GM18861 (cell line): ENCODE results near the gene RAB13.

Source experiments
- ATAC-seq: cut with Tn5 transposase; IDR thresholded peaks from one replicate; pipeline ENCODE4 v1.9.1; 2021; ENCODE audit not compliant: unreplicated experiment

Gene RAB13

DNA sequence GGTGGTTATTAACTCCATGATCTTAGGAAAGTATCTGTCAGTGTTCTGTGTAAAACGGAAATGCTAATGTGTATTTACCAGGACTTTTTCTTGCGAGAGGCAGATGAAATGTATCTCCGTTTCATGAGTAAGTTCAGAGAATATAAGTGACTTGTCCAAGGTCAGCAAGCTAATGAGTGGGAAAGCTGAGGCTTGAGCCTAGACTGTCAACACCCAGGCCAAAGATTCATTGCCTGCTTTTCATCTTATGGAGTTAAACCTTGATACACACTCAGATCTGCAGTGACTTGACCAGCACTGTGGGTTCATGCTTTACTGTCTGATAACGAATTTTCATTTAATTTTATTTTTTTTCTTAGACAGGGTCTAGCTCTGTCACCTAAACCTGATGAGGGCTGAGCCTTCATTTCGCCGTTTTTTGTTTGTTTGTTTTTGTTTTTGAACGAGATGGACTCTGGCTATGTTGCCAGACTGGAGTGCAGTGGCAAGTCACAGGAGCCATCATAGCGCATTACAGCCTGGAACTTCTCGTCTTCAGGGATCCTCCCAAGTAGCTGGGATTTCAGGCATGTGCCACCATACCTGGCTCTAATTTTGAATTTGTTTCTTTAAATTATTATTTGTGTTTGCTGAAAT is 7.7 kb downstream of the RAB13 start:
- peak; percentile 14 for ATAC-seq

DNA sequence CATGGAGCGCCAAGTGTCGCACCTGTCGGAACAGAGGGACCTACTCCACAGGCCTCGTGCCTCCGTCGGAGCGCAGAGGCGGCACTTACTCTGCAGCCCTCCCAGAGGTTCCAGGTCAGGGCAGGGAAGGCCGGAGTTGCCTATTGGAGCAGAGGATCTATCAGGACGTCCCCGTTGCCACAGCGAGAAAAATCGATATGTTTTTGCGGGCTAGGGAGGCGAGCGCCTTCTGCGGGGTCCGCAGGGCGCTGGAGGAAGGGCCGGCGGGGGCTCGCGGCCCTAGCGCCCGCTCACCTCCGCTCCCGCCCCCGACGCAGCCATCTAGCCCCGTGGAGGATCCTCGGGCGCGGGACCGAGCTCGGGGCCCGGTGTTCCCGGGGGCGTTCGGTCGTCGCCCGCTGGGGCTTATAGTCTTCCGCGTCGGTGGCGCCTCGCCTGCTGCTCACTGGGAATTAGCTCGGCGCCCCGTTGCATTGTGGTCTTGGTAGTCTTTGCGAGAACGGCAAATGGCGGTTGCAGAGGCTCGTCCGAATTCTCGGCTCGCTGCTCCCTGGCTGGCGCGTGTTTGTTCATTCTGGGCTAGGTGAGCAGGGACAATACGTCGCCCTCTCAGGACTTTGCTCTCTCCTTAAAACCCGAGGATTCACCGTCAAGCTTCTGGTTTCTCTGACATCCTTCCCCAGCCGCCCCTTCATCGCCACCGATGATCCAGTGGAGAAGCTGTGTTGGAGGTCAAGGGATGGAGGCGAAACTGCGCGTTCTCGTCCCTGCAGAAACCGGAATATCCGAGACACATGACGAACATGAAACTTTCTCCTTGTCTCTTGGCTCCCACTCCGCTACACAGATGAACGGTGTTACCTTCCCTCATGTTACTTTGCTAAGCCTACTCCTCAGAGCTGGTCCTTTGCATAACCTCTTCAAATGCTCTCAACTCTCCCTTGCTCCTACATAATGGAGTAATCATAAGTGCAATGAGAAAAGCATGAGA is 8.6 kb downstream of the RAB13 start, which contains the start of gene JTB:
Gene JTB (minus strand): TSS at position 425 of the 991 bp plus-strand sequence. CDS start 422 bp downstream, at position 3.
- peak; percentile 65 for ATAC-seq

DNA sequence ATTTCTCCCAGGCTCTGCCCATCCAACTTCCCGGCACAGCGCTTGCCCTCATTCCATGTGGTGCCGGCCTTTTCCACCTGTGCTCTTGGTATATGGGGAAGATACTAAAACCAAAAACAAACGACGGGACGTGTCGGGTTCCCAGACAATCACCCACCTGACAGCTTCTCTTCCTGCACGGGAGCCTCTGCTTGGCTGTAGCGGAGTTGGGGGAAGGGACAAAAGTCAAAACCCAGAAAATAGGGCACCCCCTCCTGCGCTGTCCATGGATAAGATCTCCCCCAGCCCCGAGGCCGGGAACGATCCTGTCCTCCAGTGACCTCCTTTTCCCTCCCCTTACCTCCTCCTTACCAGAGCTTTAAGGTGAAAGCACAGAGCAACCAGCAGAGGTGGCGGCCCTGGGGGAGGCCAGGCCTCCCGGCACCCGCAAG is 9.3 kb downstream of the RAB13 start:
- no peak for ATAC-seq

DNA sequence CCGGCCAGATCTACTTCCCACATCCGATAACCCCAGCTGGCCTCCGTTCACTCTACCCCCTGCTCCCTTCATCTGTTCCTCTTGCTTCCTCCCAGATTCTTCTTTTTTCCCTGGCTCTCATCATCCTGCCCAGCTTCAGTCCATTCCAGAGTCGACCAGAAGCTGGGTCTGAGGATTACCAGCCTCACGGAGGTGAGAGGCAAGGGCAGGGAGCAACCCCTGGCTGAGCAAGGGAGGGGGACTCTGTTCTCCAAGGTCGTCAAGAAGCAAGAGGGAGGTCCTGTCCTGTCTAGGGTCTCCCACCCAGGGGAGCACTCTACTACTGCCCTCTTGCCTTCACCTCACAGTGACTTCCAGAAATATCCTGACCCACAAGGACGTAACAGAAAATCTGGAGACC is 12.6 kb downstream of the RAB13 start:
- no peak for ATAC-seq

DNA sequence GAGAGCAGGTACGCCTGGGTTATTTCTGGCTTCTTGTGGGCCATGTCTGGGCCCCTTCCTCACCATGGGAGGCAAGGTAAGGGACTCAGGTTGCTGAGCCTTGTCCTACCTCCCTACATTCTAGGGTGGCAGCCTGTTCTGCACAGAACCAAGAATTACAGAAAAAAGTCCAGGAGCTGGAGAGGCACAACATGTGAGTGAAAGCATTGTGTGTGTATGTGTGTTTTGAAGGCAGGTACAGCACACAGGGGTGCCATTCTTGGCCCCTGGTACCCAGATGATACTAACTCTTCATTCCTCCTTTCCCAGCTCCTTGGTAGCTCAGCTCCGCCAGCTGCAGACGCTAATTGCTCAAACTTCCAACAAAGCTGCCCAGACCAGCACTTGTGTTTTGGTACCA is 13.1 kb downstream of the RAB13 start:
- no peak for ATAC-seq

DNA sequence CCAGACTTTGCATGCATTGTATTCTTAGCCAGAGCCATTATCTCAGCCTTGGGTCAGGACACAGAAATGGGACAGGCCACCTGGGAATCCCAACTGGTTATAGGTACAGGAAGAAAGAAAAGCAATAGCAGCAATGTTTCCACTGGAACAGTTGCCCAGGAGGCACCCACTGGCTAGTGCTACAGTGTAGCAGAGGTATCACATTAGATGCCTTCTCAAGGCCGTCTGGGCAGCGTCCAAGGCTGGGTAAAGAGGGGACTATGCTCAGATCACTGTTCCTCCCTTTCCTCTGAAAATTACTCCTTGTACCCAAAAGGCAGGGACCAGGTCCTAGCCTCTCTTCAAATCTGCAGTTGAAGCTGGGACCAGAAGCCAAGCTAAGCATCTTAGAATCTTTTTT is 15.8 kb downstream of the RAB13 start:
- no peak for ATAC-seq

DNA sequence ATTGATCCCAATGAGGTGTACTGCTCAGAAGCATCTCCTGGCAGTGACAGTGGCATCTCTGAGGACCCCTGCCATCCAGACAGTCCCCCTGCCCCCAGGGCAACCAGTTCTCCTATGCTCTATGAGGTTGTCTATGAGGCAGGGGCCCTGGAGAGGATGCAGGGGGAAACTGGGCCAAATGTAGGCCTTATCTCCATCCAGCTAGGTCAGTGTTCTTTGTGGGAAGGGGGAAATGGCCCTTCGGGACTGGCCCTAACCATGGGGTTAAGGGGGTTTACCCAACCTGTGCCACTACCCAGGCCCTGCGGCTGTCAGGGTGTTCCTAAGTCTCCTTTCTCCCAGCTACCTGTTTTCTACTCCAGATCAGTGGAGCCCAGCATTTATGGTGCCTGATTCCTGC is 17.2 kb downstream of the RAB13 start:
- ATAC-seq = no peak

DNA sequence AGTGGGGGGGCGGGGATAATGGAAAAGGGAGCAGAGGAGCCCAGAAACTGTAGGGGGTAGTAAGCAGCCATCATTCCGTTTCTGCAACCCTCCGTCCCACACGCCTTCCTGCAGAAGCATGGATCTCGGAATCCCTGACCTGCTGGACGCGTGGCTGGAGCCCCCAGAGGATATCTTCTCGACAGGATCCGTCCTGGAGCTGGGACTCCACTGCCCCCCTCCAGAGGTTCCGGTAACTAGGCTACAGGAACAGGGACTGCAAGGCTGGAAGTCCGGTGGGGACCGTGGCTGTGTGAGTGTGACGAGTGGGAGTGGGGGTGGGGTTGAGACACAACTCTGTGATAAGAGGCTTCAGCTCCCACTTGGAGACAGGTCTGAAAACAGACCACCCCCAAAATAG is 17.7 kb downstream of the RAB13 start:
- no peak for ATAC-seq

DNA sequence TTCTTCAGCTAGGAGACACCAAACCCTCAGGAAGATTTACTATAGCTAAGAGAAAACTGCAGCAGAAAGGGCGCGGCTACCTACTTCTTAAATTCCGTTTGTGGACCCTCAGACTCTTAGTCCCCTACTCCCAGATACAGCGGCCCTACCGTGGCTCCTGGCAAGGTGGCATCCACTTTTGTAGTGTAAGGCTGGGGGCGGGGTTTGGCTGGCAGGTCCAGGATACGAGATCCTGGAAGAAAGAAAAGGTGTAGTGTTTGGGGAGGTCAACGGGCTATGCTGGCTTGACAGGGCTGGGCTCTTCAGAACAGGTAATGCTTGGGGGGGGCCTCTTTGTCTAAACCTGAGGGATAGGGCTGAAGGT is 18.2 kb downstream of the RAB13 start:
- ATAC-seq = no peak

DNA sequence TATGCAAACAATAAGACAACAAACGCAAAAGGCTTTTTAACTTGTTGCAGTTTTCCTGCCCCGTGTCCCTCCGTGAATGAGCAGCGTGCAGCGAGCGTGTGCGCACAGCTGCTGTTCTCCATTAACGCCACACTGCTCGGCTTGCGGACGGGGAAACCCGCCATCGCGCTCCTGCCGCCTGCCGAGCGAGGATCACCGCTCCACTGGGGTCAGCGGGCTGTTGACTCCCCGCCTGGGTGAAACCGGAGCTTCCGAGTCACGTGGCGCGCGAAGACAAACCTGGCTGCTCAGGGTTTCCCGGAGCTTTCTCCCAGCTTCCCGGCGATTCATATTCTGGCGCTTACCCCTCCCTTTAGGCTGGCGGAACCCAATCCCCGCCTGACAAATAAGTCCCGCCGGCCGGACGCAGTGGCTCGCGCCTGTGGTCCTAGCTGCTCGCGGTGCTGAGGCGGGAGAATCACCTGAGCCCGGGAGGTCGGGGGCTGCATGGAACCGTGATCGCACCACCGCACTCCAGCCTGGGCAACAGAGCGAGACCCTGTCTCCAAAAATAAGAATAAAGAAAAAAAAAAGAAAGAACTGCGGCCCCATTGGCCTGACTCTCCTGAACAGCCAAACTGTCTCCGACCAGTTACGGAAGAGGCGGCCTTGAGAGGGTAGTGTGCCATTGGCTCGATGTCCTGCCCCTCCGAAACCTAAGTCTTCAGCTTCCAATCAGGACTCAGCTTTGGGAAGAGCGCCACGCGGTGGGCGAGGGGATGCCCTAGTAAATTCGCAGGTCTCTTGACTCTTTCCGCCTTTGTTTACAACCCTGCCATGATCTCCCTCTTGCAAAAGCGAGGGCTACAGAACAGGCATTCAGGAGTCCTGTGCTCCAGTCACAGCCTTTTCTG is 18.8 kb downstream of the RAB13 start, which contains the start of gene CREB3L4:
Gene CREB3L4 (plus strand): TSS at position 796 of the 893 bp plus-strand sequence. CDS start 624 bp downstream, outside the sequence.
- peak; percentile 65 for ATAC-seq

DNA sequence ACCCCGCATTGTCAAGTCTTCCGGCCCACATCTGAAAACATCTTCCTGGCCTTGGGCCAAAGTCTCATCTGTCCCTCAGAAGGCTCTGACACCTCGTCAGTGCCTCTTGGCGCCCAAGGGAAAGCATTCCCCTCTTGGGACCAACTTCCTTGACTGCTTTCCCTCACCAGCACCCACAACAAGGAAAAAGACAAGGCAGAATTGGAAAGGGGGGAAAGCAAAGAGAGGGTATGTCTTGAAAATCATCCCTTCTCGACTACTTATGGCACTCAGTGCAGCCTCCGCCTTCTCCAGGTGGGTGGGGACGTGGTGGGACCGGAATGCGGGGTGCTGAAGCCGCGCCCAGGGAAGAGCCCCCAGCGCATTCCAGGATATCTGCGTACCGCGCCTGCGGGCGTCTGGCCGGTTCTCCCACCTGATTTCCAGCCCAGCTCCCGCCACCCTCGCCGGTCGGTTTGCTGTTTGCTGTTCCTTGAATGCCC is 22.2 kb downstream of the RAB13 start:
- ATAC-seq = no peak

DNA sequence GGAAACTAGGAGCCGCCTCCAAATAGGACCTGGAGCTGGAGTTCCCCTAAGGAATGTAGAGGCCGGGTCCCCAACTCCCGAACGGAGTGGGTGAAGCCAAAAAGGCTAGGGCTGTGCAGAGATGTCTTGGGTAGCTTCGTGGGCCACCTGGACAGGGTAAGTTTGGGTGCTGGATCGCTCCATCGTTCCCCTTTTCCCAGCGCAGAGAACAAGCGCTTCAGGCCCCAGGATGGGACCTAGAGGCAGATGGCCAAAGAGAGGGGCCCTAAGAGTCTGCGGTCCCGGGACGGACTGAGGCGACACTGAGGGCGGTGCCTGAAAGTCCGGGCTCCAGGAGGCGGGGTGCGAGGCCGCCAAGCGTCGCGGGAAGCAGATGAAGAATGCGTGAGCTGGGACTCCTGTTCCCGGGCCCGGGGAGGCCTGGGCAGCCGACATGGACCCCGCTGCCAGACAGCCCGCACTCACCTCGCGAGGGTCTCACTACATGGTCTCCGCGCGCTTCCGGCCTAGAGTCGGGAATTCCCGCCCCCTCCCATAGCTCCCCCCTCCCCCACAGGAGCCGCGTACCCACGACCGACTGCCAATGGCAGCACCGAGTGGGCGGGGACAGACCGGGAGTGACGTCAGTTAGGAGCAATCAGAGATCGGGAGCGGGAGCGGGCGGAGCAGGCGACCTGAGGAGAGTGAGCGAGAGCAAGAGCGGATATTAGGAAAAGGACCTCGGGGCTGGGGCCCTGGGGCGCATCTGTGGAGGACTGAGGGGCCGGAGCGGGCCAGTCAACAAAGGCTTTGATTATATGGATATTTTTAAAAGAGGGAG is 22.9 kb downstream of the RAB13 start, which contains the start of gene SLC39A1:
Gene SLC39A1 (minus strand): TSS at position 508 of the 820 bp plus-strand sequence. CDS start 822 bp downstream, outside the sequence.
- no peak for ATAC-seq

DNA sequence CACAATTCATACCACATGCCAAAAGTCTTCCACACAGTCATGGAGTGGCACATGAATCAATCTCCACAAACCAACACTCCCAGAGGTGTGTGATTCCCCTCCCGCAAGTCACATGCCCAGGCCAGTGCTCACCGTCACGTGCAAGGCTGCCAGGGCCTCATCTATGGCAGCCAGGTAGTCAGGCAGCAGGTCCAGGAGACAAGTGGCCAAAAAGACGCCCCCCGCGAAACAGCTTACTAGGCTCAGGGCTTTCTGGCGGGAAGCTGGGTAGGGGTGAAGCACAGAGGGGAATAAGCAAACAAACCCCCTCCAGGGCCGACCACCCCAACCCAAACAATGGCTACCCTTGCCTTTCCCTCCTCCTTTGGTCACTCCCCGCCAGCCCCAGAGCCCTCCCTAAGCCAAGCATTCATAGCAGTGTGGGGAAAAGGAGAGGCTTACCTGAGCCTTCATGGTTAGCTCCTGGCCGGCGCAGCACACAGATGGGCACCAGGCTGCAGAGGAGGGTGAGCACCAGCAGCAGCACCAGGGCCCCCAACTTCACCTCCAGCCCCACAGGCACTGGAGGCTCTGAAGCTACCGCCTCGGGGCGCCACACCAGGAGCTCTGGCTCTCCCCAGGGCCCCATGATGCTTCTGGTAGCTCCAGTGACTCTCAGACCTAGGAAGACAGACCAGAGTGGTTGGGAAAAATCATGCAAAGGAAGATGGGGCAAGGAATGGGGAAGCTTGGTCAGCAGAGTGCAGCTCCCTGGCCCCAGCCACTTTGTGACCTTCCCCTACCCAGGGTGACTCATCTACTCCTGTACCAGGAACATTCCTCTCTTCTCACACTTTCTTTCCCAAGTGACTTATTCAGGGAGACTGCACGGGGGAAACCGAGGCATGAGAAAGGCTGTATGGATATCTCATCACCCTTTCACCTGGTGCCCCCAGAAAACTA is 23.8 kb downstream of the RAB13 start:
- no peak for ATAC-seq

DNA sequence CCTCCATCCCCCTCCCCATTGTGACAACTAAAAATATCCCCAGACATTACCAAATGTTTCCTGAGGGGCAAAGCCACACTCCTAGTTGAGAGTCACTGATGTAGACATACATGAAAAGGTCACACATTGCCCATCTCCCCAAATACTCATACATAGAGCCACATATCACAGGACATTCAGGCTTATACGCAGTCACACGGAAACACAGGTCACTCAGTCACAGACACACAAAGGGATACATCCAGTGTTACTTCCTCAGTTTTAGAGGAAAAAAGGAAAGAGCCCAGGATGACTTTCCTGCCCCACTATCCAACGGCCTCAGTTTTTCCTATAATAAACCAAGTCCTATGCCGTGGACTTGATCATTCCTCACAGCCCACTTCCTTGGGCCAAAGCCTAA is 24.7 kb downstream of the RAB13 start:
- ATAC-seq = no peak

DNA sequence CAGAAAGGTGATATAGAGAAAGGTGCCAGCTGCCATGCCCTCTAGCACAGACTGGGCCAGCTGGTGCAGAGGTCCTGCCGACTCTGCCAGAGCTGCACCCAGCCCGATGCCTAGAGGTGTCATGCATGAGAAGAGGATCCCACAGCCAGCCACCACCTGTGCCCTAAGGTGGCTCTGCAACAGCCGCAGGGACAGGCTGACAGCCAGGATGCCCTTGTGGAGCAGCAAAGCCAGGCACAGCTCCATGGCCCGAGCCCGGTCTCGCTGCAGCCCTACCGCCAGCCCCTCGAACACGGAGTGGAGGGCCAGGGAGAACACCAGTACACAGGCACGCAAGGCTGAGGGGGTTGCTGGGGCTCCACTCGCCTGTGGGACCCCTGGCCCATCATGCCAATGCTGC is 25.9 kb downstream of the RAB13 start:
- no peak for ATAC-seq

DNA sequence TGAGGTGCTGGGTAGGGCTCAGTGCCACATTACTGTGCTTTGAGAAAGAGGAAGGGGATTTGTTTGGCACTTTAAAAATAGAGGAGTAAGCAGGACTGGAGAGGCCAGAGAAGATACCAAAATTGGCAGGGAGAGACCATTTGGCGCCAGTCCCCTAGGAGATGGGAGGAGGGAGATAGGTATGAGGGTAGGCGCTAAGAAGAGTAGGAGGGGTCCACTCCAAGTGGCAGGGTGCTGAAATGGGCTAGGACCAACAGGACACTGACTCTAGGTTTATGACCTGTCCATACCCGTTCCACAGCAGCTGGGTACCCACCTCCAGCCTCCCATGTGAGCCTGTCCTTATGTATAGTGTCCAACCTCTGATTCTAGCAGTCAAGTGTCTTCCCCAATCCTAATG is 26.7 kb downstream of the RAB13 start:
- no peak for ATAC-seq

DNA sequence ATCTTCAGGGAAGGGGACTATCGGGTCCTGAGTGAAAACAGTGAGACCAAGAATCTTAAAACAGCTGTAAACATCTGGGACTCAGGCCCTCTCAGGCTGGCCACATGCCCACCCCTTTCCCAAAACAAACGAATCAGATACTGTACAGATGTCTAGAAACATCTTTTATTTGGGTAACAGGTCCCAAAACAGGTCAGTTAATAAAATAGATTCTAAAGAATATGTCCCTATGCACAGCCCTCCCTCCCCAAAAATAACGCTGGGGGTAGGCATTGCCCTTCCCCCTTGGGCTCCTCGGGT is 27.2 kb downstream of the RAB13 start:
- no peak for ATAC-seq

DNA sequence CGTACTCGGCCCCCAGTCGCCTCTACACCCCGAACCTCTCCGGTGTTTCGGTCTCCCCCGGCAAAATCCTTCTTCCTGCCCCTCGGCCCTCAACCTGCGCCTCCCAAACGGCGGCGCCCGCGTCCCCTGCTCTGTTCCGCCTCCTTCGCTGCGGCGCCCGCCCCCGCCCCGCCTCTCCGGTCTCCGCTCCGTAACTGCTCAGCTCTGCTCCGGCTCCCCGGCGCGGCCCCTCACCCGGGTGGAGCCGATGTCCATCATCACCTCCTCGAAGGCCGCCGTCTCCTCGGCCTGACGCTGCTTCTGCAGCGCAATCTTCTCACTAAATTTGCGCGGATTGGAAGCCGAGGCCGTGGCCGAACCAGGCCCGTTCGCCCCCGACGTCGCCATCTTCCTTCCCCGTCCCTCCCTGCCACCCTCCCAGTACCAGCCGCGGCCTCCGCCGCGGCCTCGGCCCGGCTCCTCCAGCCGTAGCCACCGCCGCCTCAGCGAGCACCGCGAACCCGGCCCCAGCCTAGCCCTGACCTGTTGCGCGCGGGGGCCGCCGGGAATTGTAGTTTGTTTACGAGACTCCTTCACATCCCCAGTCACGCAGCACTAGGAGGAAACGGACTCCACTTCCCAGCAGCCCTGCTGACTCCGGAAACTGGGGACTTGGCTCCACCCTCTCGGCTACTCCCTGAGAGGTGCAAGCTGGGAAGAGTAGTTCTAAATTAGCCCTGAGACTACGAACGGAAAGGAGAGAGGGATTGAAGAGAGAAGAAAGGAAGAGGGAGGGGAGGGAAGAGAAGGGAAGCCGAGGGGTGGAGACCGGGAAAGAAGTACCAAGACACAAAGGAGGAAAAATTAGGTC is 27.8 kb downstream of the RAB13 start, which contains the start of gene CRTC2:
Gene CRTC2 (minus strand): TSS at position 502 of the 850 bp plus-strand sequence. CDS start 115 bp downstream, at position 387.
- peak; percentile 66 for ATAC-seq
